ENCODE measurements around the gene TRIM27. TPM values are rescaled to one million over a fixed set of nuclear protein-coding genes. Genes with fewer than 3 reads are reported as not detected.

Gene TRIM27
- total RNA-seq, 2 experiments from 2014 or later: 11.5 to 13.2 TPM

Other genes with a start within 250 kb of the TRIM27 start
- gene ZNF311, start 81.3 kb upstream of the TRIM27 start, total RNA-seq: under 1 TPM; 0.25 to 0.31 TPM
- gene OR2W1, start 121.2 kb upstream of the TRIM27 start, total RNA-seq: not detected
- gene OR2B3, start 163.3 kb upstream of the TRIM27 start, total RNA-seq: not detected
- not detected for gene OR2J1, start 175.5 kb upstream of the TRIM27 start, total RNA-seq
- gene OR2J3, start 184.1 kb upstream of the TRIM27 start, total RNA-seq: not detected
- gene OR2J2, start 246.9 kb upstream of the TRIM27 start, total RNA-seq: not detected

Measured in CD4-positive, alpha-beta T cell (primary cell).